HTERT RPE-1 (cell line): ENCODE measurements around the gene ARSI.

Experiments used
- in situ Hi-C: fragments of 300-500 bp; cut with MboI; formaldehyde crosslinking; loops from 4 replicates; pipeline ENCODE4 v1.14.3; 2020; ENCODE audit warnings: low sequenced_read_pairs

Gene ARSI

DNA sequence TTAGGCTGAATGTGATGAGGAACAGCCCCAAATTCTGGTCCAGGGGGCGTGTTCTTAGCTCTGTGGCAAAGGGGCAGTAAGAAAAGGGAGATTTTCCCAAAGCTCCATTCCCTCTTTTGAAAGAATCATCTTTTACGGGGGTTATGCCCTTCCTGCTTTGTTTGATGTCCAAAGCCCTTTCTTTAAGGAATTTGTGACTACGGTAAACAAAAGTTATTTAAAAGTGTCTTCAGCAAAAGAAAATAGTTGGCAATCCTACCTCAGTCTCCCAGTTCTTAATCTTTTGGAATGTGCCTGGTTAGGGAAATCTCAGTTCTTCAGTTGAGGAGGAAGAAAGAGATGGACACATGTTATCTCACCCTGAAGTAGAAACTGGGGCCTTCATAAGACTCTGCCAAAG lies 24.4 kb upstream of the ARSI start:
- in situ Hi-C loops, result no loop called here

GRCh38 chr5:150326707-150327106 lies 24.0 kb upstream of the ARSI start:
- in situ Hi-C loops, result no loop called here

DNA sequence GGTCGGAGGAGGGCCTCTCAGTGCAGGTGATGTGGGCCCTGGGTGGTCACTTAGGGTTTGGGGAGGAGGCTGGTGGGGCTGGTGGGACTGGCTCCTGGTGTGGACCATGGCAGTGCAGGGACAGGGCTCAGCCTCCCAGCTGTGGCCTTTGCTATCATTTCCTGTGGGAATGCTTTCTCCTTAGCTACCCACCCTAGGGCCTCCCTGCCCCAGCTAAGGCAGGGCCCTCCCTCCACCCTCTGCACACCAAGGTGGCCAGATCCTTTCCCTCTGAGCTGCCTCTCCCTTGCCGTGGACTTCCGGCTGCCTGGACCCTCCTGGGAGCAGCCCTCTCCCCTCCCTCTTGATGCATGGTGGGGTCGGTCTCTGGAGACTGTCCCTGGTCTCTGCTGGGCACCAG lies 22.7 kb upstream of the ARSI start:
- in situ Hi-C loops, result no loop called here

DNA sequence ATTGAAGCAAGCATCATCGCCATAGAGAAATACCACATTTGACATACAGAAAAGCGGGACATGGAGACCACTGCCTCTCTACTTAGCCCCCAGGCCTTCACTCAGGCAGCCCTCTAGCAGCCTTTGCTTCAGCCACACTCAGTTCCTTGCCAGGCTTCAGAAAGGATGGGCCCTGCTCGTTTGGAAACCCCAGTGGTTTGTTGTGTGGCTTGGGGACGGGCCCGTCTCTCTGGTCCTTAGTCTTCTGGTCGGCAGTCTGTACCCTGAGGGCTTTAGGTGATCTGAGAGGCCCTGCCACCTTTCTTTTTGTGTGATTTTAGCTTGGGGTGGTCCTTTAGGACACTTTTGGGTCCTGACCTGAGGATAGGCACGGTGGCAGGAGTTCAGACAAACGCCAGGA lies 21.1 kb upstream of the ARSI start:
- in situ Hi-C loops, result no loop called here

DNA sequence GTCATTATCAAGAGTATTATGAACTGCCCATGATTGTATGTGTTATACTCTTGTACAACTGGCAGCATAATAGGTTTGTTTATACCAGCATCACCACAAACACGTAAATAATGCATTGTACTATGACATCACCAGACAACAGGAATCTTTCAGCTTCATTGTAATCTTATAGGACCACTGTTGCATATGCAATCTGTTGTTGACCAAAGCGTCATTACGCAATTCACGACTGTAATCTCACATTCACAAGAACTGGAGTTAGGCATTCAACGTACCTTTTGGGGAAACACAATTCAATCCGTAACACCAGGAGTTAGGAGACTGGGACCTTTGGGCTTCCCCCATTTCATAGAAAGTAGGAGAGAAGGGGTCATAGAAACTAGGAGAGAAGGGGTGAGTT lies 20.4 kb upstream of the ARSI start:
- in situ Hi-C loops, result no loop called here

GRCh38 chr5:150322202-150322601 lies 19.5 kb upstream of the ARSI start:
- in situ Hi-C loops, result no loop called here

DNA sequence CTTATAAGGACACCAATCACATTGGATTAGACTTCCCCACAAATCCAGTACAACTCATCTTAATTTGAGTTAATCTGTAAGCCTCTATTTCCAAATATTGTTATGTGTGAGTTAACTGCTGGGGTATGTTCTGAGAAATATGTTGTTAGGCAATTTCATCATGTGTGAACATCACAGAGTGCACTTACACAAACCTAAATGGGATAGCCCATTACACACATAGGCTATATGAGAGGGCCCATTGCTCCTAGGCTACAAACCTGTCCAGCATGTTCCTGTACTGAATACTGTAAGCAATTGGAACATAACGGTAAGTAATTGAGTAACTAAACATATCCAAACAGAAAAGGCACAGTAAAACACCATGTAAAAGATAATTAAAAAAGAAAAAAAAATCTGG lies 19.1 kb upstream of the ARSI start:
- in situ Hi-C loops, result no loop called here

DNA sequence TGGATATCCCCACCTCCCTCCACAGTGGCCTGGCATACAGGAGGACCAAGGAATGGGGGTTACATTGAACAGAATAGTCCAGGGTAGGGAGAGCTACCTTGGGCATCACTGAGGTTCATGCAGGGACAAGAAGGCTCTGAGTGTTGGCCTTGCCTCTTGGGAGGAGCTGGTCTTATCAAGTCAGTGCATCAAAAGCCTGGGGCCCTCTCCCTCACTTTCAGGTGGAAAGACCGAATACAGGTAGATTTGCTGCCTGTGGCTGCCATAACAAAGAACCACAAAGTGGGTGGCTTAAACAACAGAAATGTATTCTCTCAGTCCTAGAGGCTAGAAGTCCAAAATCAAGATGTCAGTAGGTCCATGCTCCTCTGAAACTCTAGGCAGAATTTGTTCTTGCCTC lies 18.5 kb upstream of the ARSI start:
- in situ Hi-C loops, result no loop called here

- in situ Hi-C loops, result no loop called here
Measured at GRCh38 chr5:150320044-150320613, 17.4 kb upstream of the ARSI start.

DNA sequence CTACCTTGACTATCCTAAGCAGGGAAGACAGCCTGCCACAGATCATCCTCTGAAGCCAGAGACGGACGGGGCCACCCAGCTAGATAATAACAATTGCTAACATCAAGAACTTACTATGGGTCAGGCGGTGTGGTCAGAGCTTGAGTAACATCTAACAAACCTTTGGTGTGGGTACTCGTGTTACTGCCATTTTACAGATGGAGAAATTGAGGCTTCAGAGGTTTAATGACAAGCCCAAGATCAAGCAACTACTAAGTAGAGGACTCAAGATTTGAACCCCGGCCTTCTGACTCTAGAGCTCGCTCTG lies 16.7 kb upstream of the ARSI start:
- in situ Hi-C loops, result no loop called here

DNA sequence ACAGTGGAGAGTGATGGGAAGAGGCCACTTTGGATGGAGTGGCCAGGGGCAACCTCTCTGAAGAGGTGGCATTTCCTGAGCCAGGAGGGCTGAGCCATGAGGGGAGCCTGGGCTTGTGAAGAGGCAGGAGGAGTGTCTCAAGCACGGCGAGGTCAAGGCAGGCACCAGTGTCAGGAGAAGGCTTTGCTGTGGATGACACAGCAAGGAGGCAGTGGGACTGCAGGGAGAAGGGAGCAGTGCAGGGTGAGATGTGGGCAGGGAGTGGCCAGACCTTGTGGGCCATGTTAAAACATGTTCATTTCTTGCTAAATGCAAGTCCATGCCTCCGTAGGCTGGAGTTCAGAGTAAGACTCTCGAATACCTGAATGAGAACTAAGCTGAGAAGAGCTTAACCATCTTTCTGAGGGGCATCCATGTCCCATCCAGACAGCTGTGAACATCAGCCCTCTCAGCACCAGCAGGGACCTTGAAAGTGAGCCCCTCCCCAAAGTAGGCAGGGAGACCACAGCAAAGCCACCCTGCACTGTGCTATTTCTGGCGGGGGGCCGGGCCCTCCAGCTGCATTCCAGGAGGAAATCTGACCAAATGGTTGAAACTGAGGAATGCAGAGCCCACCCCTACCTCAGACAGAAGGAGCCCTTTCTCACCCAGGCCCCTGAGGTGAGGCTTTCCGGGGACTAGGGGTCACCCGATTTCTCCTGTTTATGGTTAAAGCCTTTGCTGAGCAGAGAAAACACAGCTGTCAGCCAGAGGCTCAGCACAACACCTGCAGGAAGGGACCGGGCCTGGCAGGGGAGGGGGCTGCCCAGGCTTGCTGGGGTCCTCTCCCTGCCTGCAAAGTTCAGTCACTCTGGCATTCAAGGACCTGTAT lies 16.1 kb upstream of the ARSI start:
- in situ Hi-C loops, result no loop called here

DNA sequence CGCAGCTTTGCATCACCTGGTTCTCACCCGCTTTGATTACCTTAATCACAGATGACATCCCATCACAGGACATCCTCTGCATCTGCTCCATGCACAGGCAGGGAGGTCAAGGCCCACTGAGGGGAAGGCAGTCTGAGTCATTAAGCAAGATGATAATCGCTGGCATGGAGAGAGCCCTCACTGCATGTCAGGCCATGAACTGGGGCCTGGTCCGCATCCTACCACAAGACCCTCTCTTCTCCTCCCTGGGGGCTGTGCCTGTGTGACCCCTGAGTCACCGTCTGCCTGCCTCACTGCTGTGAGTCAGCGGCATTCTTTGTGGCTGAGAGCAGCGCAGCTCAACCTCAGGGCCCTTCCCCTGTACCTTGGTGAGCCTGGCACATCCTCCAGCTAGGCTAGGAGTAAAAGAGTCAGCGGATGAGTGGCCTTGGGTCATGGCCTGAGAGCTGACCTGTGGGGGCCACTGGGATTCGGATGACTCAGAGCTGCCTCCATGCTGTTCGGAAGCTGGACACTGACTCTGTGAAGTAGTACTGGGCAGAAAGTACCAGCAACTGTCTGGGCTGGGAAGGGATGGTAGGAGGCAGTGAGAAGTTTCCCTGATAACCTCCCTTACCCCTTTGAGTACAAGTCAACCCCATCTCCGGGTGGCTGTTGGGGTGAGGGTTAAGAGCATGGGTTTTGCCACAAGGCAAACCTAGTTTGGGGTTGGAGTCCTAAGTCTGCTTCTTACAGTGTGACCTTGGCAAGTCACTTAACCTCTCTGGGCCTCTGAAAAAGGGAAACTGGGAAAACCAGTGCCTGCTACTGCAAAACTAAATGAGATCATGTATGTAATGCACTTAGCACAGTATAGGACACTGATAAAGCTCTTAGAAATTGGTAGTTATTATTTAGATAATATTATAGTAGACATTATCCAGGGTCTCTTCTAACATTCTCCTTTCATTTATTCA lies 14.6 kb upstream of the ARSI start:
- in situ Hi-C loops, result no loop called here

DNA sequence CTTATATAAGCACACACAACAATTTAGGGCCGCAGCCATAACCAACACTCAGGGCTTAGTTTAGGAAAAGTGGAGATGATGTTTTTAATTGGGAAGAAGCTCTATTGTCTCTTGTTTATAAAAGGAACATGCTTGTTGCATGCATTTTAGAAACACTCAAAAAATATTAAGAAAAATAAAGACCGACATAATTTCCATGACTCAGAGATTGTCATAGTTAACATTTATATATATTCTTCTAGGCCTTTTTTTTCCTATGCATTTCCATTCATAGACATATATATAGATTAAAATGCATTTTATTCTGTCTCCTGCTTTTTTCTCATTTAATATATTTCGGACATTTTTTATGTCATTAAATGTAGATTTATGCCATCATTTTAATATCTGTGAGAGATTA lies 13.6 kb upstream of the ARSI start:
- in situ Hi-C loops, result no loop called here

DNA sequence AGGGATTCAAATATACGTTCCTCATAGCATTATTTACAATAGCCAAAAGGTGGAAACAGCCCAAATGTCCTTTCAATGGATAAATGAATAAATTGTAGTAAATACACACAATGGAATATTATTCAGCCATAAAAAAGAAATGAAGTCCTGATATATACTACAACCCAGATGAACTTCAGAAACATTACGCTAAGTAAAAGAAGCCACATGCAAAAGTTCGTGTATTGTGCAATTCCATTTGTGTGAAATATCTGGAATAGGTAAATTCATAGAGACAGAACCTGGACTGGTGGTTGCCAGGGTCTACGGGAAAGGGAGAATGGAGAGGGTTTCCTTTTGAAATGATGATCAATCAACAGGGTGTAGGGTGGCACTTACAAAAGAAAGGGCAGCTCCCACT lies 12.5 kb upstream of the ARSI start:
- in situ Hi-C loops, result no loop called here

DNA sequence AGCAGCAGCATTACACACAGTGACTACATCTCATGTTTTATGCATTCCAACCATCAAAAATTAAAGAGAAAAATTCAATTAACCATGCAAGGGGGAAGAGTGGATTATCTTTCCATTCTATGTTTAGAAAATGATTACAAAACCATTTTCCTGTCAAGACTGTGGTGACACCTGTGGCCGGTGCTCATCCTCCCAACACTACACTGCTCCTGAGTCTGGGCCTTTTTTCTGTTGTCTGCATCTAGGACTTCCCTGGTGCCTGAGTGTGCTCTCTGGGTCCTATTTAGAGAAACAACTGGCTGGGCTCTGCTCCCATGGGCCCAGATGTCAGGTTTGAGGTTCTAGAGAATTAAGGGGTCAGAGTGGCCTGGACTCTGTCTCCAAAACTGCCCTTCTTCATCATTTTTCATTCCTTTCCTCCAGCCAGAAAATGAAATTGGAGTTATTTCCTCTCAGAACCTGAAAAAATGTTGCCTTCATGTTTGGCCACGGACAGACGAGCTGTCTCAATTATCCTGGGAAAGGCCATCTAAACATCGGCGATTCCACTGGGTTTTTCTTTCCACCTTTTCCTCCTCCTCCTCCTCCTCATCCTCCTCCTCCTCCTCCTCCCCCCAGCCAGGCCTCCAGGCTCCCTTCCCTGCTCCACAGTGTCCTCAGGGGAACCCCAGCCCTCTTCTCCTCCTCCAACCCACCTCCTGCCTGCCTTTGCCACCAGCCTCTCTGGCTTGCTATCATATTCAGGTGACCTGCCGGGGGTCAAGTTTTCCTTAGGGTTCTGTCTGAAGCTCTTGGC lies 11.4 kb upstream of the ARSI start:
- in situ Hi-C loops, result no loop called here

DNA sequence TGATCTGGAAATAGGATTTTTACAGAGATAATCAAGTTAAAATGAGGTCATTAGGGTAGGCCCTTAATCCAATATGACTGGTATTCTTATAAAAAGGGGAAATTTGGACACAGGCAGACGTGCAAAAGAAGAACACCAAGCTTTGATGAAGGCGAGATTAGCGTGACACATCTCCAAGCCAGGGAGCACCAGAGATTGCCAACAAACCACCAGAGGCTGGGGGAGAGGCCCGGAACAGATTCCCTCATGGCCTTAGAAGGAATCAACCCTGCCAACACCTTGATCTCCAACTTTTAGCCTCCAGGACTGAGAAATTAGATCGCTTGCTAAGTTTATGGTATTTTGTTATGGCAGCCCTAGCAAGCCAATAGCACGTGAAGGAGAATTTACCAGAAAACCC lies 10.8 kb upstream of the ARSI start:
- in situ Hi-C loops, result no loop called here

DNA sequence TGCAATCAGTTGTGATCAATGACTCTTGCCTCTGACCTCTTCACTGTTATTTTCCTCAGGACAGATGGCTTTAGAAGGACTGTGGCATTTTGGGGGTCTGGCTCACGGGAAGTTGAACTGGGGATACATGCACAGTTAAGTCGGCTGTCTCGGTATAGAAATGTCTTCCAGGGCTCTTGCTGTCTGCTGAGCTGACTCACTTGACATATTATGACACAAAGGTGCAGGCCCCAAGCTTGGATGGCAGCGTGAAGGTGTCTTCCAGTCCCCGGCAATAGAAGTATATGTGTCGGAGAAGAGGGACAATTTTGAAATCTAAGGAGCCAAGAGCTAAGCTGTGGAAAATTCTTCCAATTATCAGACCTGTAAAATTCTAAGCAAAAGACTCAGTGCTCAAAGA lies 9.8 kb upstream of the ARSI start:
- in situ Hi-C loops, result no loop called here

GRCh38 chr5:150311015-150311692 lies 8.4 kb upstream of the ARSI start:
- in situ Hi-C loops, result no loop called here

- in situ Hi-C loops, result no loop called here
Measured at GRCh38 chr5:150310246-150310645, 7.5 kb upstream of the ARSI start.

- in situ Hi-C loops, result no loop called here
Measured at GRCh38 chr5:150309886-150310239, 7.2 kb upstream of the ARSI start.
